Activated CD8-positive, alpha-beta memory T cell treated with anti-CD3 and anti-CD28 coated beads for 36 hours (primary cell): Measurements from ENCODE around the gene TCEAL8. TPM values are rescaled to one million over a fixed set of nuclear protein-coding genes. Genes with fewer than 3 reads are reported as not detected.

Experiments used
- CTCF ChIA-PET: fragments of 350-600 bp; sonication (Branson Sonifier 250); formaldehyde crosslinking; loops from one replicate; lab custom pipeline; 2021; ENCODE audit warnings: antibody characterized with exemption; lab: Charles Lee
- POLR2A ChIA-PET: fragments of 350-600 bp; sonication (Branson Sonifier 250); formaldehyde crosslinking; loops from one replicate; lab custom pipeline; 2021; ENCODE audit warnings: antibody characterized with exemption; lab: Charles Lee
- total RNA-seq, 2 experiments: library from RNA; stranded (reverse); gene quantifications; one replicate each; pipeline ENCODE4 v1.2.3, GENCODE V29; 2021

TCEAL8 gene
- total RNA-seq, 2 experiments from 2014 or later = 26.1 to 27.5 TPM

- CTCF ChIA-PET = no interaction called here
- POLR2A ChIA-PET = no interaction called here
These were observed 34.2 kb downstream of the TCEAL8 start for GRCh38 chrX:103220511-103221323.

- POLR2A ChIA-PET = interaction anchor here (1.0 kb wide), 1 partner anchor 38 kb away, joined by 3 read pairs; no protein-coding TSS in a partner anchor
These were observed 39.4 kb downstream of the TCEAL8 start for GRCh38 chrX:103215425-103215991.

GRCh38 chrX:103214870-103215424 is 40.0 kb downstream of the TCEAL8 start, which contains the start of gene BEX4:
TSS of gene BEX4 (plus strand) at chrX:103215108. CDS start at chrX:103216154, 1,046 bp downstream.
- POLR2A ChIA-PET = interaction anchor here (1.0 kb wide), 1 partner anchor 39 kb away, joined by 3 read pairs; no protein-coding TSS in a partner anchor
- CTCF ChIA-PET = no interaction called here

More at GRCh38 chrX:103215425-103215991, 39.4 kb downstream of the TCEAL8 start:
- CTCF ChIA-PET = no interaction called here

GRCh38 chrX:103212749-103213457 is 42.1 kb downstream of the TCEAL8 start:
- CTCF ChIA-PET = interaction anchor here (0.6 to 0.8 kb wide), 2 partner anchors 9 to 1299 kb away, joined by 3 read pairs; no protein-coding TSS in a partner anchor
- POLR2A ChIA-PET = no interaction called here

GRCh38 chrX:103211012-103211715 is 43.8 kb downstream of the TCEAL8 start:
- CTCF ChIA-PET = interaction anchor here (0.6 to 1.2 kb wide), 3 partner anchors 9 to 253 kb away, joined by 3 to 4 read pairs (median 3); no protein-coding TSS in a partner anchor
- POLR2A ChIA-PET = no interaction called here

- POLR2A ChIA-PET = no interaction called here
- CTCF ChIA-PET = interaction anchor here (1.2 kb wide), 1 partner anchor 254 kb away, joined by 3 read pairs; no protein-coding TSS in a partner anchor
These were observed 44.9 kb downstream of the TCEAL8 start for GRCh38 chrX:103210056-103210455.

Other genes starting within 250 kb of the TCEAL8 start
- gene BEX1, start 191.0 kb downstream of the TCEAL8 start, total RNA-seq = under 1 TPM; 0.23 to 0.44 TPM
- not detected for gene NXF3, start 162.0 kb downstream of the TCEAL8 start, total RNA-seq
- gene BEX4, start 40.0 kb downstream of the TCEAL8 start, total RNA-seq = 10 to 100 TPM; 12.2 to 12.8 TPM
- gene TCEAL5, start 21.6 kb upstream of the TCEAL8 start, total RNA-seq = not detected
- 1 to 10 TPM; 7.0 to 8.2 TPM for gene BEX2, start 55.8 kb upstream of the TCEAL8 start, total RNA-seq
- not detected for gene TCEAL7, start 75.1 kb upstream of the TCEAL8 start, total RNA-seq
- 1 to 10 TPM; 4.4 to 5.5 TPM for gene TCEAL9, start 101.4 kb upstream of the TCEAL8 start, total RNA-seq
- 10 to 100 TPM; 11.7 to 13.0 TPM for gene BEX3, start 121.4 kb upstream of the TCEAL8 start, total RNA-seq